Kidney (tissue), 14 donors: Measurements from ENCODE around the gene KLHL25. TPM values are rescaled to one million over a fixed set of nuclear protein-coding genes. Genes with fewer than 3 reads are reported as not detected.
A peak's percentile ranks its signal among the peaks of the same experiment; 100 is the strongest.

Experiments used
- DNase-seq, 5 donors: peaks; one replicate each; pipeline ENCODE4 v3.0.0-alpha.2; 2013 to 2020
- FAIRE-seq: peaks from 2 replicates; lab custom pipeline; 2012; peaks lifted over from hg19 to GRCh38; lab: Jason Lieb, UNC
- H3K27ac ChIP-seq, 2 donors: one replicate each; pipeline ENCODE4 v1.7.0; 2013; ENCODE audit warnings: low read depth in 2 of 2, low read length in 2 of 2, inconsistent platforms in 1 of 2
- H3K27me3 ChIP-seq: one replicate; pipeline ENCODE4 v1.7.1; 2013; ENCODE audit warnings: low read length, inconsistent platforms; ENCODE audit not compliant: control insufficient read depth, insufficient read depth
- H3K36me3 ChIP-seq, 3 donors: one replicate each; pipeline versions ENCODE4 v1.7.0 to v1.7.1; 2013; ENCODE audit warnings: low read length in 3 of 3, control low read depth in 1 of 3, inconsistent platforms in 1 of 3; ENCODE audit not compliant: insufficient read depth in 3 of 3, control insufficient read depth in 2 of 3
- H3K4me1 ChIP-seq, 3 donors: one replicate each; pipeline versions ENCODE4 v1.7.0 to v1.7.1; 2013; ENCODE audit warnings: low read length in 3 of 3, inconsistent platforms in 1 of 3, low read depth in 1 of 3; ENCODE audit not compliant: control insufficient read depth in 2 of 3, insufficient read depth in 2 of 3
- H3K4me3 ChIP-seq, 3 donors: one replicate each; pipeline versions ENCODE4 v1.7.0 to v1.8.1; 2013; ENCODE audit warnings: low read length in 3 of 3, control low read depth in 1 of 3, inconsistent platforms in 1 of 3
- H3K9ac ChIP-seq, 3 donors: one replicate each; pipeline versions ENCODE4 v1.7.0 to v1.7.1; 2013; ENCODE audit warnings: low read length in 3 of 3, control low read depth in 1 of 3, inconsistent platforms in 1 of 3
- H3K9me3 ChIP-seq, 3 donors: one replicate each; pipeline versions ENCODE4 v1.7.0 to v1.7.1; 2013; ENCODE audit warnings: low read length in 3 of 3, control low read depth in 1 of 3, inconsistent platforms in 1 of 3; ENCODE audit not compliant: control insufficient read depth in 2 of 3, insufficient read depth in 1 of 3
- CTCF ChIP-seq: IDR thresholded peaks from 3 replicates; pipeline ENCODE4 v1.5.1; 2012; ENCODE audit warnings: mild to moderate bottlenecking, moderate library complexity, borderline replicate concordance; ENCODE audit not compliant: insufficient read depth; ENCODE audit errors: extremely low read depth
- intact Hi-C: fragments of 100-400 bp; cut with DNase I; formaldehyde crosslinking; loops from one replicate; pipeline ENCODE4 v1.11.1; 2022
- polyA plus RNA-seq: library from polyadenylated mRNA; stranded (reverse); fragments of 350-450 nt; fragmentation: Illumina TruSeq; extraction: RNeasy Lipid Tissue Mini Kit (QIAGEN cat#74804); gene quantifications from one replicate; pipeline ENCODE4 v1.2.3, GENCODE V29; 2014; ENCODE audit warnings: low read depth, low replicate concordance; ENCODE audit not compliant: insufficient read depth
- total RNA-seq: library from RNA; stranded (reverse); fragmentation: NEBNext Ultra II Directional; extraction: Animal tissue kit (Norgen Biotek cat#: 25700); gene quantifications from one replicate; pipeline ENCODE4 v1.2.1, GENCODE V29; 2021
- donor health status: control.
- donor health status: control.
- donor health status: control.
- donor health status: control.
- donor health status: control.
- donor health status: DM: yes; HTN: yes; CAD: no.
- donor health status: Normal renal cell carcinoma (clear cell type).

KLHL25 gene
- total and polyA plus RNA-seq, 2 donors from 2014 or later = 5.3 to 8.4 TPM

- no peak for TF ChIP-seq CTCF
- no peak for FAIRE-seq
- Histone ChIP-seq H3K27ac (no peak overlapping the region), H3K4me1 (peaks cover 0 to 19% (median 0%) of the 10 kb centered on the region in 3 donors), H3K36me3 (no peaks in the 10 kb centered on the region), H3K9ac (no peak overlapping the region), H3K9me3 (no peaks in the 10 kb centered on the region), H3K4me3 (no peak overlapping the region), H3K27me3 (no peaks in the 10 kb centered on the region)
- intact Hi-C loops = no loop called here
- DNase-seq = no peak
Measured at GRCh38 chr15:85778107-85778776, 16.5 kb downstream of the KLHL25 start.

- Histone ChIP-seq H3K4me3 (no peak overlapping the region), H3K4me1 (peaks cover 0 to 27% (median under 1%) of the 10 kb centered on the region in 3 donors), H3K9me3 (no peaks in the 10 kb centered on the region), H3K36me3 (no peaks in the 10 kb centered on the region), H3K9ac (no peak overlapping the region), H3K27ac (no peak overlapping the region), H3K27me3 (no peaks in the 10 kb centered on the region)
- TF ChIP-seq CTCF = no peak
- intact Hi-C loops = no loop called here
- FAIRE-seq = no peak
- no peak for DNase-seq
Measured at GRCh38 chr15:85777250-85778106, 17.2 kb downstream of the KLHL25 start.

- H3K9me3 ChIP-seq = no peaks in the 10 kb centered on the region
- FAIRE-seq = no peak
- peaks cover 6 to 50% (median 26%) of the 10 kb centered on the region in 3 donors for H3K4me1 ChIP-seq
- no peak overlapping the region for H3K4me3 ChIP-seq
- no peak for DNase-seq
- H3K9ac ChIP-seq = no peak overlapping the region
- peak overlapping the region in 1 of 2 donors; percentile 90 for H3K27ac ChIP-seq
- H3K36me3 ChIP-seq = no peaks in the 10 kb centered on the region
- H3K27me3 ChIP-seq = no peaks in the 10 kb centered on the region
- TF ChIP-seq CTCF = no peak
- intact Hi-C loops = no loop called here
Measured at GRCh38 chr15:85773970-85774369, 20.8 kb downstream of the KLHL25 start.
